A549 (cell line): ENCODE measurements around the gene DHX15. TPM values are rescaled to one million over a fixed set of nuclear protein-coding genes. Genes with fewer than 3 reads are reported as not detected.

Experiments used
- ATAC-seq, 2 experiments: fragments of 200-7000 bp in 1 of 2; fragments of >200 bp in 1 of 2; cut with Nextera tagmentation in 1 of 2; cut with Tn5 transposase in 1 of 2; 3 replicates each; pipeline versions ENCODE4 v1.8.0 to v1.9.1; 2018 to 2020; ENCODE audit warnings: mild to moderate bottlenecking in 1 of 2, moderate library complexity in 1 of 2
- CTCF ChIA-PET: fragments of 300-600 bp; sonication (Branson Sonifier 250); formaldehyde crosslinking; extraction: SDS; loops from one replicate; lab custom pipeline; 2021; ENCODE audit warnings: antibody characterized with exemption, inconsistent platforms; lab: Yijun Ruan, JAX
- POLR2A ChIA-PET: fragments of 350-600 bp; formaldehyde crosslinking; extraction: SDS; loops from one replicate; lab custom pipeline; 2021; ENCODE audit warnings: antibody characterized with exemption, inconsistent platforms; lab: Yijun Ruan, JAX
- DNase-seq, 2 experiments: peaks; one replicate each; pipeline versions ENCODE4 v3.0.0 to v3.0.0-alpha.2; 2011 to 2016; ENCODE audit warnings: low read depth in 1 of 2, low spot score in 1 of 2
- FAIRE-seq: peaks from 2 replicates; lab custom pipeline; 2011; peaks lifted over from hg19 to GRCh38; lab: Jason Lieb, UNC
- H3K27ac ChIP-seq, 2 experiments: fragments of >200 bp; sonication (Bioruptor Twin); formaldehyde crosslinking; 3 replicates each; pipeline ENCODE4 v1.5.1; 2016 to 2017
- H3K4me1 ChIP-seq: fragments of >200 bp; sonication (Bioruptor Twin); formaldehyde crosslinking; 3 replicates; pipeline ENCODE4 v1.6.1; 2016
- H3K4me2 ChIP-seq: fragments of >200 bp; sonication (Bioruptor Twin); formaldehyde crosslinking; 3 replicates; pipeline ENCODE4 v1.6.1; 2016
- H3K4me3 ChIP-seq: fragments of >200 bp; sonication (Bioruptor Twin); formaldehyde crosslinking; 3 replicates; pipeline ENCODE4 v1.5.1; 2016
- H3K9me3 ChIP-seq: fragments of >200 bp; sonication (Bioruptor Twin); formaldehyde crosslinking; 3 replicates; pipeline ENCODE4 v1.6.1; 2016
- CEBPB ChIP-seq, 2 experiments: fragments of >200 bp in 1 of 2; sonication (Bioruptor Twin) in 1 of 2; formaldehyde crosslinking in 1 of 2; IDR thresholded peaks; 2 replicates each; pipeline ENCODE4 v1.6.1; 2012 to 2016
- CTCF ChIP-seq: fragments of >200 bp; sonication (Bioruptor Twin); formaldehyde crosslinking; IDR thresholded peaks from 3 replicates; pipeline ENCODE4 v1.5.1; 2016
- E2F6 ChIP-seq: IDR thresholded peaks from 2 replicates; pipeline ENCODE4 v1.6.1; 2012; ENCODE audit warnings: low read depth, borderline replicate concordance
- ELK1 ChIP-seq: fragments of 150-350 bp; IDR thresholded peaks from 2 replicates; pipeline ENCODE4 v1.6.1; 2014; ENCODE audit warnings: low read depth, mild to moderate bottlenecking, low read length
- HES2 ChIP-seq: fragments of >200 bp; sonication (Bioruptor Twin); formaldehyde crosslinking; IDR thresholded peaks from 2 replicates; pipeline ENCODE4 v1.6.1; 2016
- HEYL ChIP-seq: fragments of 250-450 bp; sonication (Bioruptor Pico); IDR thresholded peaks from 2 replicates; pipeline ENCODE4 v1.8.0; 2021; ENCODE audit warnings: mild to moderate bottlenecking, moderate library complexity
- HMGXB4 ChIP-seq: fragments of 250-450 bp; sonication (Bioruptor Pico); IDR thresholded peaks from 2 replicates; pipeline ENCODE4 v1.5.0; 2021; ENCODE audit warnings: mild to moderate bottlenecking, moderate library complexity, borderline replicate concordance
- HOXB13 ChIP-seq: fragments of 250-450 bp; sonication (Bioruptor Pico); IDR thresholded peaks from 2 replicates; pipeline ENCODE4 v1.5.0; 2020; ENCODE audit warnings: low read depth, mild to moderate bottlenecking, moderate library complexity
- KDM1A ChIP-seq: fragments of 200-600 bp; sonication (generic); IDR thresholded peaks from 2 replicates; pipeline ENCODE4 v1.6.1; 2016; ENCODE audit warnings: low read depth, mild to moderate bottlenecking
- MAX ChIP-seq: IDR thresholded peaks from 2 replicates; pipeline ENCODE4 v1.6.1; 2012
- PBX3 ChIP-seq: IDR thresholded peaks from 2 replicates; pipeline ENCODE4 v1.6.1; 2012
- POLR2AphosphoS2 ChIP-seq: conservative IDR thresholded peaks from 2 replicates; pipeline ENCODE4 v1.6.1; 2012; ENCODE audit warnings: low read length, improper control_type of control experiment, inconsistent platforms
- RFX5 ChIP-seq: fragments of 450-650 bp; IDR thresholded peaks from 2 replicates; pipeline ENCODE4 v1.7.1; 2014; ENCODE audit warnings: antibody characterized with exemption, mild to moderate bottlenecking, moderate library complexity
- SREBF2 ChIP-seq: fragments of 450-650 bp; IDR thresholded peaks from 2 replicates; pipeline ENCODE4 v1.6.1; 2014; ENCODE audit warnings: mild to moderate bottlenecking, moderate library complexity
- TFCP2L1 ChIP-seq: fragments of 250-450 bp; sonication (Bioruptor Pico); IDR thresholded peaks from 2 replicates; pipeline ENCODE4 v1.5.0; 2021; ENCODE audit warnings: mild to moderate bottlenecking
- USF2 ChIP-seq: fragments of 450-650 bp; IDR thresholded peaks from 2 replicates; pipeline ENCODE4 v1.6.1; 2014; ENCODE audit warnings: antibody characterized with exemption
- ZC3H11A ChIP-seq: fragments of 450-650 bp; IDR thresholded peaks from 2 replicates; pipeline ENCODE4 v1.6.1; 2014; ENCODE audit warnings: antibody characterized with exemption, mild to moderate bottlenecking
- WGBS: methylation state at CpG from one replicate; pipeline ENCODE4 v1.1.6; 2017; ENCODE audit errors: missing lambda C conversion rate; 5-methylcytosine and 5-hydroxymethylcytosine counted together
- polyA plus RNA-seq, 4 experiments: library from polyadenylated mRNA; depleted of rRNA in 3 of 4; stranded (reverse); fragments of >200 nt; fragmentation: RNase III in 1 of 4; extraction: RNeasy Plus Mini Kit Qiagen cat#74134 plus additional on column Dnase treatment in 1 of 4; gene quantifications; 2 replicates in 3 of 4; 3 replicates in 1 of 4; pipeline ENCODE4 v1.2.3, GENCODE V29; 2011 to 2017

Gene DHX15
- polyA plus RNA-seq, 2 of the 4 experiments (the other 2 are of a cell fraction) = 154 to 189 TPM

- ATAC-seq = no peak; a peak in 1 of 6 replicates
- no peaks in the 10 kb centered on the region for H3K4me1 ChIP-seq
- H3K9me3 ChIP-seq = no peaks in the 10 kb centered on the region
- DNase-seq = no peak
- ChIA-PET POLR2A (no interaction called here), CTCF (interaction anchor here (1.1 kb wide), 1 partner anchor 38 kb away, joined by 3 read pairs; no protein-coding TSS in a partner anchor)
- no peak overlapping the region for H3K4me3 ChIP-seq
- no peak overlapping the region for H3K4me2 ChIP-seq
- H3K27ac ChIP-seq = no peak overlapping the region
- TF ChIP-seq ZC3H11A (no peak), HEYL (CRISPR knock-in tag) (no peak), HMGXB4 (CRISPR knock-in tag) (no peak), HES2 (no peak), POLR2AphosphoS2 (no peak)
- TF ChIP-seq, all 56 proteins: peak for 0
- no peak for FAIRE-seq
- 92% methylated on average over 5 of the region's 5 CpGs for WGBS
Measured at GRCh38 chr4:24511371-24512063, 72.8 kb downstream of the DHX15 start.

GRCh38 chr4:24510091-24510490 lies 74.3 kb downstream of the DHX15 start:
- H3K27ac ChIP-seq = no peak overlapping the region
- no peaks in the 10 kb centered on the region for H3K9me3 ChIP-seq
- no peaks in the 10 kb centered on the region for H3K4me1 ChIP-seq
- FAIRE-seq (no peak), DNase-seq (no peak), ATAC-seq (no peak)
- CTCF ChIA-PET = no interaction called here
- no peak overlapping the region for H3K4me3 ChIP-seq
- TF ChIP-seq HOXB13 = no peak
- no peak for TF ChIP-seq CEBPB (IDR thresholded peaks at IDR 0.05)
- TF ChIP-seq TFCP2L1 = no peak
- no peak for TF ChIP-seq E2F6
- TF ChIP-seq RFX5 = no peak
- TF ChIP-seq USF2 = no peak
- TF ChIP-seq ELK1 = no peak
- POLR2A ChIA-PET = no interaction called here
- 95% methylated on average over 5 of the region's 5 CpGs for WGBS
- H3K4me2 ChIP-seq = no peak overlapping the region

GRCh38 chr4:24508541-24508940 lies 75.8 kb downstream of the DHX15 start:
- no peak for FAIRE-seq
- no peak overlapping the region for H3K27ac ChIP-seq
- TF ChIP-seq CTCF (no peak), ELK1 (no peak), PBX3 (no peak), SREBF2 (no peak), MAX (no peak), KDM1A (no peak)
- ATAC-seq = no peak
- WGBS = 92% methylated on average over 2 of the region's 2 CpGs
- ChIA-PET POLR2A (no interaction called here), CTCF (interaction anchor here (0.7 kb wide), 1 partner anchor 38 kb away, joined by 3 read pairs; no protein-coding TSS in a partner anchor)
- DNase-seq = no peak
- no peaks in the 10 kb centered on the region for H3K4me1 ChIP-seq
- H3K4me2 ChIP-seq = no peak overlapping the region
- no peak overlapping the region for H3K4me3 ChIP-seq
- no peaks in the 10 kb centered on the region for H3K9me3 ChIP-seq
